GM19240 (cell line): Measurements from ENCODE around the gene AGAP1.

ENCODE experiments used
- DNase-seq: peaks from one replicate; pipeline ENCODE4 v3.0.0; 2011; ENCODE audit warnings: low spot score; ENCODE audit not compliant: insufficient read length

The AGAP1 gene

DNA sequence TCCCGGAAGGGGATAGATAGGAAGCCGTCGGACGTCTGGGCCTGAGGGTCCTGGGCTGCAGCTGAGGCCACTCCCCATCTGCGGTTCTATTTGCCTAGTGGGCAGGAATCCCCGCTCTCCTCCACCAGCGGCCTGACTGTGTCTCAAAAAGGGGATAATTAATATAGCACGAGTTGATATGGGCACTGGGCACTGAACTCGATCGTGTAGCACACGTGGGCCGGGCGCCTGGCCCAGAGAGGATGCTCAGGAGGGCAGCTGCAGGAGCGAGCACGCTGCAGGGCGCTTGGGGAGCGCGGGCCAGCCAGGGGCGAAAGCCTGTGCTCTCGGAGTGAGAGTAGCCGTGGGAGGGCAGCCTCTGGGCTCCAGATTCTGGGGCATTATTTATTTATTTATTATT is 683.1 kb downstream of the AGAP1 start:
- DNase-seq: no peak

- no peak for DNase-seq
Observed at GRCh38 chr2:236177604-236177966, 683.7 kb downstream of the AGAP1 start.

DNA sequence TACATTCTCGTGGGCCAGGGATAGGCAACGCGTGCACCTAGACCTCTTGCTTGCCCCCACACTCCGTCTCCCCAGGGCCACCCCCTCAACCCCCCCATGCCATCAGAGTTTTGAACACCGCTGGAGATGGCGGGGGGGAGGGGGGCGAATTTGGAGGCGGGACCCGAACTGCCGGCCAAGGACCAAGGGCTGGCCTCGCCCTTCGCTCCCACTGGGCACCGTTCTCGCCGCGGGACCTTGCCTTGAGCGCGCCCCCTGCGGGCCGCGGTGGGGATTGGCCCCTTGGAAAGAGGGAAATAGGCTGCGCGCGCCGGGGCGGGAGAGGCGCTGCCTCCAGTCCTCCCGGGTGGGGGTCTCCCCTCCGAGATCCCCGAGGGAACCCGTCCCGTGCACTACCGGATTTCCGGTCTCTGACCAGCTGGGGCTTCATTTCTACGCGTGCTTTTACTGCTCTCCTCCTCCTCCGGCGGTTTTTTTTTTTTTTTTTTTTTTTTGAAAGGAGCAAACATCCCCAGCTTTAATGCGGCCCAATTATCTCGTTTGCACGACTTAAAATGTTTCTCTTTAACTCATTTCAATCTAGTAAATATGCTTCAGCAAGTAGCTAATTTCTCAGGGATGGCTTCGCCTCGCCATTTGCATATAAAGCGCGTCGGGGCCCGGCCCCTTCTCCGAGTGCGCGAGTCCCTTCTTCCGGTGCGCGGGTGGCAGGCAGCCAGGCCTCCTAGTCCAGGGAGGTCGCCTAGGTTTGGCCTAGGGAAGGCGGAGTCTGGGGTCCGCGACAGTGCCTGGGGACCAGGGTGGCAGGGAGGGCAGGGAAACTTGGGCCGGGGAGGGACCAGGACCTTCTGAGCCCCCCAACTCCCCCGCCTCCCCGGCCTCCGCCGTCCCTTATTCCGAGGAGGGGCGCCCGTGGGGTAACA is 684.4 kb downstream of the AGAP1 start:
- no peak for DNase-seq

GRCh38 chr2:236178890-236179235 is 685.0 kb downstream of the AGAP1 start:
- no peak for DNase-seq

- no peak for DNase-seq
Observed at GRCh38 chr2:236179236-236180075, 685.6 kb downstream of the AGAP1 start.

GRCh38 chr2:236180076-236180816 is 686.4 kb downstream of the AGAP1 start:
- no peak for DNase-seq

- DNase-seq: no peak
Observed at GRCh38 chr2:236180831-236181453, 687.1 kb downstream of the AGAP1 start.
